22Rv1 (cell line): ENCODE data around the gene PPP2R1B.

Source experiments
- CTCF ChIP-seq: fragments of 450-650 bp; IDR thresholded peaks from 2 replicates; pipeline ENCODE4 v1.5.1; 2017; ENCODE audit warnings: mild to moderate bottlenecking
- ZFX ChIP-seq: fragments of 450-650 bp; IDR thresholded peaks from 2 replicates; pipeline ENCODE4 v1.6.1; 2017; ENCODE audit warnings: antibody characterized with exemption, borderline replicate concordance

GRCh38 chr11:111748035-111748804, 18.0 kb downstream of the PPP2R1B start:
- TF ChIP-seq CTCF = no peak
- no peak for TF ChIP-seq ZFX
